ENCODE results near the gene SIGLECL1. TPM values are rescaled to one million over a fixed set of nuclear protein-coding genes. Genes with fewer than 3 reads are reported as not detected.
A peak's percentile ranks its signal among the peaks of the same experiment; 100 is the strongest.

SIGLECL1 gene
- total RNA-seq, 1 donor from 2014 or later, result not detected

DNA sequence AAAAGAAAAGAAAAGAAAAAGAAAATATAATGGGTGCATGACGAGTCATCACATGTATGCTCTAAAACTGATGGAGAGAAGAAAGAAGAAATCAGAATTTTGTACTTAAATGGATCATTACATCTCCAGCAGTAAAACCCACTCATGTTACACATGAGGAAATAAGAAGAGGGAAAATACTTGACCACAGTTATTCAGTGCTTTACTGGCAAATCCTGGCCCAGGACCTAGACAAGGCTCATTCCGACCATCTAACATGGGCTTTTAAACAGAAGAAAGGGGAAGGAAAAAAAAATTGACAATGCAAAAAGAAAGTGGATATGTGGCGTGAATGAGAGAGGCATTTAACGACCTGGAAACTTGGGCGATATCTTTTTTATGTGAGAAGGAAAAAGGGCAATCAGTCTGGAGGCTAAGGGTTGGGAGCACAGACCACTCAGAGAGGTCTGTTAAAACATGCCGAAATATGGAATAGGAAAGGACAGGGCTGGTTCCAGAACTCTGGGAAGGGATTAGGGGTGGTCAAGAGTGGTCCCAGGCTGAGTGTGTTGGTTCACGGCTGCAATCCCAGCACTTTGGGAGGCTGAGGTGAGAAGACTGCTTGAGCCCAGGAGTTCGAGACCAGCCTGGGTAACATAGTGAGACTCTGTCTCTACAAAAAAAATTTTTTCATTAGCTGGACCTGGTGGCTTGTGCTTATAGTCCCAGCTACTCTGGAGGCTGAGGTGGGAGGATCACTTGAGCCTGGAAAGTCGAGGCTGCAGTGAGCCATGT, 1.6 kb downstream of the SIGLECL1 start:
- no peak for ATAC-seq
- no peak for DNase-seq (ENCODE audit: low spot score)

DNA sequence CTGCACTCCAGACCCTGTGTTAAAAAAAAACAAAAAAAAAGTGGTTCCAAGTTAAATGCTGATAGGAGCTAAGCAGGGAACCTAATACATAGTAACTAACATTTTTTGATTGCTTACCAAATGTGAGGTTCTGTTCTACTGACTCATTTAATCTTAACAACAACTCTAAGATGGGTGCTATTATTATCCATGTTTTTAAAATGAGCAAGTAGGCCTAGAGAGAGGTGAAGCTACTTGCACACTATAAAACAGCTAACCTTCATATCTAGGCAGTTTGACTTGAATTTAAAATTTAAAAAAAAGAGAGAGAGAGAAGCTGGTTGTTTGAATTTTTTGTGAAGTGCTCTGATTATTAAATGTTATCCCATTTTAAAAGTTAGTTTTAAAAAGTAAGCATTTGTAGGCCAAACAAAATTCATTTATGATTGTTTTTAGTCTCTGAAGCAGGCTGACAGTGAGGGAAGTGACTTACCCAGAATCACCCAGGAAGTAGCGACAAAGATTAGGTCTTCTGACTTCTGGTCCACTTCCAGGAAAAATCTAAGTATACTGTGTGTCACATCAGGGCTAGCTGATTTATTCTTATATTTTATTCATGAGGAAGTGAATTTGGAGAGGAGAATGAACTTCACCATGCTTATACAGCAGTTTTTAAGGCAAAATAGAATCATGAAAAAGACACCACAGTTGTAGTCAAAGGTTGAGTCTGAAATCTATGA, 2.4 kb downstream of the SIGLECL1 start:
- DNase-seq (ENCODE audit: low spot score) (no peak), ATAC-seq (no peak)

DNA sequence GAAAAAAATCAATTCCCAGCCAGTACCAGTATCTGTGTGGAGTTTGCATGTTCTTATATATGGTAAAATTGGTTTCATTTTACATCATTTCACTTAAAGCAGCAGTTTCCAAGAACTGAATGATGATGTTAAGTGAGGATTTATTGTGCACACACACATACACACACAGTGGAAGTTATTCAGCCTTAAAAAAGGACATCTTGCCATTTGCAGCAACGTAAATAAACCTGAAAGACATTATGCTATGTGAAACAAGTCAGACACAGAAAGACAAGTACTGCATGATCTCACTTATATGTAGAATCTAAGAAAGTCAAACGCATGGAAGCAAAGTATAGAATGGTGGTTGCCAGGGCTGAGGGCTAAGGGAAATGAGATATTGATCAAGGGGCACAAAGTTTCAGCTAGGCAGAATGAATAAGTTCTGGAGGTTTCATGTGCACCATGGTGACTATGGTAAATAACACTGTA, 5.3 kb downstream of the SIGLECL1 start:
- ATAC-seq, result no peak
- DNase-seq (ENCODE audit: low spot score), result no peak

DNA sequence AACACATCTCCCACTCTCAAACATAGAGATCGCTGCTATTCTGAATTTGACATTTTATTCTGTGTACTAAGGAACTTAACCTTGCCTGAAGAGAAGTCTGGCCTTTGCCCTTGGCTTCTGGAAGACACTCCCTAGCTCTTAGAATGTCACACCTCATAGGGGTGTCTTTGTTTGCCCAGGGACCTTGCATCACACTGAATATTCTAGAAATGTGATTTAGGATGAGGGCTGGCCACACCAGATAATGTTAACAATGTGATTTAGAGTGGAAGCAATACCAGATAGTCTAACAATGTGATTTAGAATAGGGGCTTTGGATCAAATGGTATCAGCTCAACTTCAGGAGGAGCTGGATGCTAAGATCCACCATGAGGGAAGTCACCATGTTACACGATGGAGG, 6.6 kb downstream of the SIGLECL1 start:
- ATAC-seq, result no peak
- no peak for DNase-seq (ENCODE audit: low spot score)

GRCh38 chr19:51258165-51259160, 7.6 kb downstream of the SIGLECL1 start:
- DNase-seq (ENCODE audit: low spot score), result no peak
- no peak for ATAC-seq

GRCh38 chr19:51259348-51260245, 8.7 kb downstream of the SIGLECL1 start:
- ATAC-seq (peak; percentile 79), DNase-seq (ENCODE audit: low spot score) (no peak)

- no peak for DNase-seq (ENCODE audit: low spot score)
- no peak for ATAC-seq
Observed at GRCh38 chr19:51263808-51264207, 12.9 kb downstream of the SIGLECL1 start.

DNA sequence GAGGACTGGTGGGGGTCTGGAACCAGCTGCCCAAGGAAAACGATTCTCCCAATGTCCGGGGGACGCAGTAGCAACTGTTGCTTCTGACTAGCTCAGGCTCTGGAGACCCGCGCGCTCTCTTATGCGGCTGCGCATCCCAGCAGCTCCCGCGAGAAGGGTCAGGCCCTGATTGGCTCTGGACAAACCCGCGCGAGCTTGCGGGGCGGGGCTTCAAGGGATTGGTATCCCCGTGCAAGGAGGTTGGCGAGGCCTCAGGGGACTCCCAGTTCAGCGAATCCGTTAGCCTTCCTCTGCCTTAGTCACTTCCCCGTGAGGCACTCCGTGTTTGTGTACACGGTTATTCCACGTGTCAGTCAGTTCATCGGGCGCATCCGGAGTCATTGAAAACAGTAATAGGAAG, 20.2 kb downstream of the SIGLECL1 start:
- ATAC-seq, result no peak
- DNase-seq (ENCODE audit: low spot score), result no peak

DNA sequence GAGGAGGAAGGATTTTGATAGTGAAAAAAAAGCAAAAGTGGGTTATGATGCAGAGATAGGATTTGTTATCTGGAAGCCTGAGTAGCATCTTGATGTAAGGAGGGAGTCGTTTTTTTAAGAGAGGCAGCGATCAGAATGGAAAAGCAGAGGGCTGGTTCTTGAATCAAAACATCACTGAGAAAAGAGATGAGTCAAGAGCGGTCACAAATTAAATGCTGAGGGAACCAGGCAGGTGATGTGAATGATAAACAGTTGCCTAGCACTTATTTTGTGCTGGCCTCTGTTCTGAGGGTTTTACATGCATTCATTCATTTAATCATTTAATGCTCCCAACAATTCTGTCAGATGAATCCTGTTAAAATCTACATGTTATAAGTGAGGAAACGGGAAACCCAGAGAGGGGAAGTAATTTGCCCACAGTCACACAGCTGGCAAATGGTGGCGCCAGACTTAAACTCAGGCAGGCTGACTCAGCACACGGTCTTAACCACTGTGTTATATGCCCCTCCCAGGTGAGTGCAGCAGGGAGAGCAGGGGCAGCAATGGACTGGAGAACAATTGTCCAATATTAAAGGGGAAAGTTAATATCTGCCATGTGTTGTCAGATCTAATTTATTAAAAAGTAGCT, 21.4 kb downstream of the SIGLECL1 start:
- DNase-seq (ENCODE audit: low spot score), result no peak
- no peak for ATAC-seq

DNA sequence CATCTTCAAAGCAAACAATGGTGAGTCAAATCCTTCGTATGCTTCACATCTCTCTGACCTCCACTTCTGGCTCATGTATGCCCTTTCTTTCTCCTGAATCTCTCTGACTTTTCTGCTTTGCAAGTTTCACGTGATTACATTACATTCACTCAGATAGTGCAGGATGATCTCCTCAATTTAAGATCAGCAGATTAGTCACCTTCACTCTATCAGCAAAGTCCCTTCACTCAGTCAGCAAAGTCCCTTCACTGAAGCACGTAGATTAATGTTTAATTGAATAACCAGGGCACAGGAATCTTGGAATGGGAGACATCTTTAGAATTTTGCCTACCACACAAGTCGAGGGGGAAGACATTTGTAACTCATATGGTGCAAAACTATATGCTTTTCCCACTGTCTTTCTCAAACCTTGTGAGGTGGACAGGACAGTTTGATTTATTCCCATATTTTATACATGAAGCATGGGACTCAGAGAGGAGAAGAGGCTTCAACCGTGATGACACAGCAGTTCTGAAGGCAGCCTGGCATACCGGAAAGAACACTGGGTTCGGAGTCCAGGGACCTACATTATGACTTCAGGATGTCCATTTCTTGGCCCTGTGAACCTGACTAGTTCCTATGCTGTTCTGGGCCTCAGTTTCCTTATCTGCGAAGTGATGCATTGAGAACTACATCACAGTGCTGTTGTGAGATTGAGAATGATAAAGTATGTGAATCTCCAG, 23.3 kb downstream of the SIGLECL1 start:
- DNase-seq (ENCODE audit: low spot score) (no peak), ATAC-seq (no peak)

DNA sequence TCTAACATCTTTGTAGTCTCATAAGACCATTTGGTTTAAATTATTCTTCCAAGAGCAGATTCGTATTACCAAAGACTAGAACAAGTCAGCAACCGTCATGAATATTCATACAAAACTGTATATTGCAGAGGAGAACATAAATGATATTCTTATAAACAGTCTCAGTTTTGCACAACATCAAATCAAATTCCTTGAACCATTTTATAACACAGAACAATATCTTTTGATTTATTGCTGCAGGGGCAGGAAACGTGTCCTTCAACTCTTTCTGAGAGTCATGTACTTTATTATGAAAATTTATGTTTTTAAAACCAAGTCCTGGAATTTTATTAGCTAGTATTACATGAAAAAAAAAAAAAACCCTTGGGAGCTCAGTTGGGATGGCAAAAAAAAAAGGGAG, 26.2 kb downstream of the SIGLECL1 start:
- no peak for ATAC-seq
- DNase-seq (ENCODE audit: low spot score), result no peak

DNA sequence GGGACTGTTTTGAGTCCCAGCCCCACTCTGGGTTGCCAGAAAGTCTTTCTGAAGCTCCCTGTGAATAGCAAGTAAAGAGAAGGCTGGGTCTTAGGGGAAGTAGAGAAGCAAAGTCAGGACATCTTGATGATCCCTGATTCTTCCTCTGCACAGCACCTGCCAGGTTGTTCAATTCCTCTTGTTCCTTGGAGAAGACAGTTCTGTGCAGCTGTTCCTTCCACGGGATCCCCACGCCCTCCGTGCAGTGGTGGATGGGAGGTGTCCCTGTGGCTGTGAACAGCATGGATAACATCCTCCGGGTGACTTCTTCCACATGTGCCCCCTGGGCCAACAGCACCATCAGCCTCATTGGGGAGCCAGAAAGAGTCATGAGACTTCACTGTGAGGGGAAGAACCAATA, 31.5 kb downstream of the SIGLECL1 start:
- no peak for ATAC-seq
- no peak for DNase-seq (ENCODE audit: low spot score)

- ATAC-seq (no peak), DNase-seq (ENCODE audit: low spot score) (no peak)
Observed at GRCh38 chr19:51285682-51286081, 34.8 kb downstream of the SIGLECL1 start.

DNA sequence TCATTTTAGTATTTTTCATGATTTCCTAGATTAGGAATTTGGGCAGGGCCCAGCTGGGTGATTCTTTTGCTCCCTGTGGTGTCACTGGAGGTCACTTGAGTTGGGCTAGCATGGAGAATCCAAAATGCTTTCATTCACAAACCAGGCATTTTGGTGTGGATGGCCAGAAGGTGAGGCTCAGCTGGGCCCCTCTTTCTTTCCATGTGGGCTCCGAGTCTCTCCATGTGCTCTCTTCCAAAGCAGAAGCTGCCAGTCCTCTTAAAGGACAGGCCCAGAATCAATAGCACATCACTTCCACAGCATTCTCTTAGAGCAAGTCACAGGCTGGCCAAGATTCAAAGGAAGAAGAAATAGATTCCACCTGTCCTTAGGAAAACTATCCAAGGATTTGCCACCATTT, 38.8 kb downstream of the SIGLECL1 start:
- ATAC-seq, result no peak
- DNase-seq (ENCODE audit: low spot score), result no peak

- ATAC-seq (no peak), DNase-seq (ENCODE audit: low spot score) (no peak)
Observed at GRCh38 chr19:51292971-51293370, 42.1 kb downstream of the SIGLECL1 start.

- DNase-seq (ENCODE audit: low spot score) (no peak), ATAC-seq (no peak)
Observed at GRCh38 chr19:51293571-51294210, 42.8 kb downstream of the SIGLECL1 start.

DNA sequence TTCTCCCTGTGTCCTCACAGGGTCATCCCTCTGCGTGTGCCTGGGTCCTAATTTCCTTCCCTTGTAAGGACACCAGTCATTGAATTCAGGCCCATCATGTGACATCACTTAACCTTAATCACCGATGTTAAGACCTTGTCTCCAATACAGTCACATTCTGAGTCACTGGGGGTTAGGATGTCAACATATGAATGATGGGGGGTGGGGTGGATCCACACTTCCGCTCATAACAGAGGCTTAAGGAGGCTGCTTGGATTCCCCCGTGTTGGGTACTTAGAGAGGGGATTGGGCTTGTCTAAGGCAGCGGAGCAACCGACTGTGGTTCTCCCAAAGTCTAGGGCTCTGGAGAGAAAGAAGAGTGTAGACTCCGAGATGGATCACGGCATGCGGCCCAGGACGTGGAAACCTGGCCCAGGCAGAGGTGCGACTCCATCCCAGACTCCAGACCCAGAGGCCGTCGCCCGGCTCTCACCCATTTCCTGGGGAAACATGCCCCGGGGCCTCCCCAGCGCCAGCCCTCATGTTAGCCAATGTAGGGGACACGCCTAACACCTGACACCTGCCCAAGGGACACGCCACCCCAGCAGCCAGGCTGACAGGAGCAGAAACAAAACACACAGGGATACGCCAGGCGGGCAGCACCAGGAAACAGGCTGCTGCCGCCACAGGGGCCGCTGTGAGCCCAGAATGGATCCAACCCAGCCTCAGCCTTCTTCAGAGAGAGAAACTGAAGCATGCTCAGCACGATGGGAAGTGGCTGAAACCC, 43.5 kb downstream of the SIGLECL1 start:
- DNase-seq (ENCODE audit: low spot score), result no peak
- ATAC-seq, result no peak

DNA sequence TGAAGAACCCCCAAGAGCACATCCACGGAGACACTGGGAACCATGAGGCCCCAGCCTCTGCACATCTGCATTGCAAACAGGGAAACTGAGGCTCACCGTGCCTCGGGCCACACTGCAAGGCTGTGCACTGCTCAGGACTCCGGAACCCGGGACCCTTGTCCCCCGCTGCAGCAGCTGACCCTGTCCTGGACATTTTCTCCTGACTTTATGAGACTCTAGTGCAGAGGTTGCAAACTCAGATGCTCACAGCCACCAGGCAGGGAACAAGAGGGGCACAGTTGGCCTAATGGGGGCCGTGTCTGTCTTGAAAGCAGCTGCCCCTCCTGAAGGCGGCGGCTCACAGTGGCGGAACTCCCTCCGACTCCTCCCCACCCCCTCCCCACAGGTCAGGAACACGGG, 44.1 kb downstream of the SIGLECL1 start:
- ATAC-seq (no peak), DNase-seq (ENCODE audit: low spot score) (no peak)
